HG03175 (cell line): ENCODE results near the gene ACYP1.

ENCODE experiments used
- ATAC-seq: cut with Tn5 transposase; IDR thresholded peaks from one replicate; pipeline ENCODE4 v1.9.1; 2021; ENCODE audit warnings: mild to moderate bottlenecking, moderate library complexity; ENCODE audit not compliant: unreplicated experiment

Gene ACYP1

GRCh38 chr14:75041613-75042012, 22.2 kb downstream of the ACYP1 start:
- no peak for ATAC-seq

DNA sequence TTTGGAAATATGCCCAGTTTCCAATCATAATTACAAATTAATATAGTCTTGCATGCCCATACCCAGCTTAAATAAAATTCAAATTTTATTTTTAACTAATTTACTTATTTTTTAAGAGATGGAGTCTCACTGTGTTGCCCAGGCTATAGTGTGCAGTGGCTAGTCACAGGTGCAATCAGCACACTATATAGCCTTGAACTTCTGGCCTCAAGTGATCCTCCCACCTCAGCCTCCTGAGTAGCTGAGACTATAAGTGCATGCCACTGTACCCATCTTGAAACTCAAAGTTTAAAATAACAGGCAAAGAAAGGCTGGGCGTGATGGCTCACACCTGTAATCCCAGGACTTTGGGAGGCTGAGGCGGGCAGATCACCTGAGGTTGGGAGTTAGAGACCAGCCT, 22.9 kb downstream of the ACYP1 start:
- no peak for ATAC-seq

- ATAC-seq = no peak
These were observed 23.3 kb downstream of the ACYP1 start for GRCh38 chr14:75040507-75040906.

DNA sequence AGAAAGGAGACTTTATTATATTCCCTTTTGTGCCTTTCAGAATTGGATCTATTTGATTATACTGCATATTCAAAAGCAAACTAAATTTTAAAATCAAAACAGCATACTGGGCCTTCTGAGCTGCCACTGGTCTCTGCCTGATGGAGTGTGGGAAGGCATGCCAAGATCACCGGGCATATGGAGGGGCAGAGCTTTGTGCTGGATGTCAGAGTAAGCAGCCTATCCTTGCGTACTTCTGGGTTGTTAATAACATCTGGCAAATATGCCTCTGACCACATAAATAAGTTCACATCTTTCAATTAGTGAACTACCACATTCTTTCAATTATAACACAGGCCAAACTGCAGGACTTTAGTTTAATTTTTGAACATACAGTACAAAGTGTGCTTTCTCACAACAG, 30.9 kb downstream of the ACYP1 start:
- ATAC-seq = no peak

- ATAC-seq = no peak
These were observed 33.7 kb downstream of the ACYP1 start for GRCh38 chr14:75030147-75030546.

DNA sequence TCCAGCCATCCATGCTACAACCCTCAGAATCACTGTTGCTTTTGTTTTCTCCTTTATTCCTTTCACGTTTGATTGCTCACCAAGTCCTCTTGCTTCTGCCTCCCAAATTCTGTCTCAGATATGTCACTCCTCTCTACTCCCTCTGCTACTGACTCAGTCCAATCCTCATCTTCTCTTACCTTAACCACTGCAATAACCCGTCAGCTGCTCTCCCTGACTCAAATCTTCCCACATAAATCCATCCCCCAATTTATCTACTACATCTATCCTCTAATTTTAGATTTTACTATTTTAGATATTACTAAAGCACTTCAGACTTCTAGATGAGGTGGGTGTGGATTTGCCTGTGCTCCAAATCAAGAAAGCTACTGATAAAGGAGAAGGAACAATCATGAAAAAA, 37.9 kb downstream of the ACYP1 start:
- ATAC-seq = no peak

DNA sequence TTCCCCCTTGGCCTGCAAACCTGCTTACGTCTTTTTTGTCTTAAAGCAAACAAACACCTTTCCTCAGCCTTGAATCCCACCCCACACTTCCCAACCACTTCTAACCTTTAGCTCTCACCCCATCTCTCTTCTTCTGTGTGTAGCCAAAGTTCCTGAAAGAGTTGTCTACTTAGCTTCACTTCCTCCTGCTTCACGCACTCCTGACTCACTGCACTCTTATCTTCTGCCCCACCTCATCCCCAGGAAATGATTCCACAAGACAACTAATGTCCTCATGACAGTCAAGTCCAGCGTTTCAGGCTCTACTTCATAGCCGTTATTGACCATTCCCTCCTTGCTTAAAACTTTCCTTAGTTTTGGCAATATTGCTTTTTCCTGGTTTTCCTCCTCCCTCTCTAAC, 38.7 kb downstream of the ACYP1 start:
- no peak for ATAC-seq

DNA sequence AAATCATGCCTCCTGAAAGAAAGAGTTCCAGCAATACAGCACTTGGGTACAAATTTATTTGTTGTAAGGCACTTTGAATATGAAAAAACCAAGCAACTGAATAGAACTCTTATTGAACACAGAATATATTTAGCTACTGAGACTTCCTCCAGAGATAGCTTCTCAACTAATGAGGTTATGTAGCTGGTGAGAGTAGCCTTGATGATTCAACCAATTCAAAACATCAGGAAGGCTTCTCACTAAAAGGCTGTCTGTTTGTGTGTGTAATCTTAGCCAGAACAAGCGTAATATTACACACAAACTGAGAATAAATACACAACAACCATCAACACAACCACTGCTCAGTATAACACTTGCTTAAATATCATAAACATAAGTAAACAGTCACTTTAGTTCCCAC, 40.7 kb downstream of the ACYP1 start:
- ATAC-seq = no peak

DNA sequence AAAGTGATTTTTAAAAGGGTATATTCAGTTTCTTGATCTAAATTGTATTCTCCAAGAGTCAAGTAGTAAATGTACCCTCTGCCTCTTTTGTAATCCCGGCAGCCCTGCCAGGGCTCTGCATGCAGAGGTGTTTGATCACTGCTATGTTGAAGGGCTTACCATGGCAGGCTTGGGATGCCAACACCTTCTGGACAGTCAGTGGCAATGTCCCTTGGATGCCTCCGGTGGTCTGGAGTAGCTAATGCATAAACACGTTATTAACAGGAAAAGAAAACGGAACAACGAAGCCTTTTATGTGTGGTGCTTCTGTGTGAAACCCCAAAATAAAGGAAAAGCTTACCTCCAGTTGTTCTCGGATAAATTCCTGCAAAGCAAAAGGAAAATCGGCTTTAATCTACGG, 41.2 kb downstream of the ACYP1 start:
- ATAC-seq = no peak

DNA sequence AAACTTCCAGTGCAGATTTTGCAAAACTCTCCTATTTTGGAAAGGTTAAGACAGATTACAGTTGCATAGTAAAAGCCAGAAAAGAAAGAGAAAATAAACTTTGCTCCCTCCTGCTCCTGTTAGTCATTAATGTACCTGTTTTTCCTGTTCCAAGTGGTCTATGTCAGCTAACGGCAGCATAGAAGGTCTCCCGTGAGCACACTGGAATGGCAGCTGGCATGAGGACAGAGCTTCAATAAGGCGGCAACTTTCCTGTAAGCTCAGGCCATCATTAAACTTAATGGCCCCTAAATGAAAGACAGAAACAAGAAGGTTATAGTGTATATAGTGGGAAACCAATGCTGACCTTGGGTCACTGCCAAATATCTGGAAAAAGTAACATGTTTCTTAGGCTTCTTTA, 45.1 kb downstream of the ACYP1 start:
- no peak for ATAC-seq

DNA sequence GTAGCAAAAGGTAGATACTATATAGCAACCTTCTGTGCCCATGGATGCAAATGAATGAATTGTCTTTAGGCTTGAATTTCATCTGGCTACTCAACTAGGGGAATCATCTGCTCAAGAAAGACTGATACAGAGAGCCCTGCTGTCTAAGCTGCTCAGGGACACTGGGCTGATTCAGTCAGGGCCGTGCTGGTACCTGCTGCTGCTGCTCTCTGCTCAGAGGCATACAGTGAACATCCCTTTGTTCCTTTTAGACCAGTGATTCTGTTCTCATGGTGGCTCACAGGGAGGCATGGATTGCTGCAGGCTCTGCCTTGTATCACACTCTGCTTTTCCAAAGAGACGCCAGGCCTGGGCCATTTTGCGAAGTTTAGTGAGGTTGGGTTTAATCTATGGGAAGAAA, 47.0 kb downstream of the ACYP1 start:
- ATAC-seq = no peak

DNA sequence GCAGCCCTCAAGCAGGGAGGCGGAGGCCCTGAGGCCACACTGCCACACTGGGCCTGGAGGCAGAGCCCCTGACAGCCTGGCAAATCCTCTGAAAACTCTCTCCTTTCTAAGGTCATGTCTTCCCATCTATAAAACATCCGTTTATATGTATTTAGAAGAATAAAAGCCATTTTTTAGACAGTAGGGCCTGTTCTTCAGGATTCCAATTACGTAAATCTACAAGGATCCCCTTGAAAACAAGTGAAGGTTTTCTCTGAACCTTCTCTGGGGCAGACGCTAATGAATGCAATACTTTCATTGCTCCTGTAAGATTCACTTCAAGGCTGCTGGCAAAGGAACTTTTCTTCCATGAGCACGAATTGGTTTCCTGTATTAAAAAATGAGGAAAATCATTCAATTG, 48.3 kb downstream of the ACYP1 start:
- no peak for ATAC-seq

DNA sequence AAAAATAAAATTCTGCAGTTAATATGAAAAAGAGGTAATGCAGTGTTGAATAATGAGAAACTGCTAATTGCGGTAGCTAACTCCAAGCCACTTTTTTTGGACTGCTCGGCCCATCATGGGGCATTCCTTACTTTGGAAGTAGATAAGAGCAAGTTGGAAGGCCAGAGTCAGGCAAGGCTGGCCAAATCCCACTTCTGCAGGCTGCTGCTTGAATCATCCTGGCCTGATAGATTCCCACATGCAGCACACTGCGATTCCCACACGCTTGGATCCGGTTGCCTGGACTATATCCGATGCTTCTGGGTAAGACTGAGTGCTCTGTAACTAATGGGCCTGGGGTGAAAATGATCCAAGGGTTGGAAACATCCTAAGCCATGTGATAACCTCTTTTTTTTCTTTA, 50.5 kb downstream of the ACYP1 start:
- ATAC-seq = no peak

- ATAC-seq = no peak
These were observed 52.3 kb downstream of the ACYP1 start for GRCh38 chr14:75011356-75011994.

- ATAC-seq = no peak
These were observed 53.2 kb downstream of the ACYP1 start for GRCh38 chr14:75010472-75011093.

GRCh38 chr14:75009176-75009575, 54.6 kb downstream of the ACYP1 start:
- no peak for ATAC-seq

GRCh38 chr14:75005357-75005756, 58.5 kb downstream of the ACYP1 start:
- no peak for ATAC-seq

- no peak for ATAC-seq
These were observed 60.4 kb downstream of the ACYP1 start for GRCh38 chr14:75003250-75004027.
